Middle frontal gyrus (tissue), 1 donor: ENCODE measurements around the gene RAB6B.

Experiments used
- DNase-seq: peaks from one replicate; pipeline ENCODE4 v3.0.0-alpha.2; 2015; ENCODE audit warnings: low spot score; ENCODE audit errors: extremely low spot score

Gene RAB6B

GRCh38 chr3:133859381-133860234 is 36.1 kb downstream of the RAB6B start:
- DNase-seq: no peak

- DNase-seq: no peak
Observed at GRCh38 chr3:133857767-133858166, 37.9 kb downstream of the RAB6B start.

GRCh38 chr3:133856316-133856715 is 39.4 kb downstream of the RAB6B start:
- no peak for DNase-seq

- DNase-seq: no peak
Observed at GRCh38 chr3:133855772-133856171, 39.9 kb downstream of the RAB6B start.

- no peak for DNase-seq
Observed at GRCh38 chr3:133855002-133855370, 40.7 kb downstream of the RAB6B start.

- no peak for DNase-seq
Observed at GRCh38 chr3:133854264-133855001, 41.2 kb downstream of the RAB6B start.

- DNase-seq: no peak
Observed at GRCh38 chr3:133853925-133854227, 41.8 kb downstream of the RAB6B start.

GRCh38 chr3:133853063-133853924 is 42.4 kb downstream of the RAB6B start:
- no peak for DNase-seq

GRCh38 chr3:133851931-133852330 is 43.8 kb downstream of the RAB6B start:
- no peak for DNase-seq

GRCh38 chr3:133851266-133851906 is 44.3 kb downstream of the RAB6B start:
- no peak for DNase-seq

GRCh38 chr3:133850034-133850433 is 45.6 kb downstream of the RAB6B start:
- DNase-seq: no peak

- DNase-seq: no peak
Observed at GRCh38 chr3:133849346-133849745, 46.3 kb downstream of the RAB6B start.

GRCh38 chr3:133845127-133845526 is 50.6 kb downstream of the RAB6B start:
- DNase-seq: no peak

- no peak for DNase-seq
Observed at GRCh38 chr3:133843634-133844033, 52.0 kb downstream of the RAB6B start.

- DNase-seq: no peak
Observed at GRCh38 chr3:133842158-133842557, 53.5 kb downstream of the RAB6B start.

GRCh38 chr3:133841196-133841595 is 54.5 kb downstream of the RAB6B start:
- DNase-seq: no peak

GRCh38 chr3:133840767-133841166 is 54.9 kb downstream of the RAB6B start:
- DNase-seq: no peak

GRCh38 chr3:133840055-133840737 is 55.5 kb downstream of the RAB6B start:
- no peak for DNase-seq

- no peak for DNase-seq
Observed at GRCh38 chr3:133838916-133839800, 56.5 kb downstream of the RAB6B start.

- DNase-seq: no peak
Observed at GRCh38 chr3:133838296-133838789, 57.3 kb downstream of the RAB6B start.
